ENCODE data around the gene ORC2. TPM values are rescaled to one million over a fixed set of nuclear protein-coding genes. Genes with fewer than 3 reads are reported as not detected.

Gene ORC2
- total RNA-seq, 1 donor from 2014 or later: 25.5 TPM

DNA sequence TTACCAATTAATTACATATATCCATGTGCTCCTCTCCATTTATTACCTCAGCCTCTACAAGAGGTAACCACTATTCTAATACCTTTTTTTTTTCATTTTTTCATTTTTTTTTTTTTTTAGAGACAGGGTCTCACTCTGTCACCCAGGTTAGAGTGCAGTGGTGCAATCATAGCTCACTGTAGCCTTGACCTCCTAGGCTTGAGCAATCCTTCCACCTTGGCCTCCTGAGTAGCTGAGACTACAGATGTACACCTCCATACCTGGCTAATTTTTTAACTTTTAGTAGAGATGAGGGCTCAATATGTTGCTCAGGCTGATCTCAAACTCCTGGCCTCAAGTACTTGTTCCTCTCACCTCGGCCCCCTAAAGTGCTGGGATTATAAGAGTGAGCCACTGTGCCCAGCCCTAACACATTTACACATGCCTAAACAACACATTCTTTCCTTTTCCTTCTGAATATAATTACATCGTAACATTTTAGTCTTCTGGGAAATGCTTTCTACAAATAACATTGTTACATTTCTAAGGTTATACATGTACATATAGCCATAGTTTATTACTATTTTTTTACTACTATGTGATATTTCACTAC lies 85.1 kb downstream of the ORC2 start:
- Histone ChIP-seq H3K4me1 (ENCODE audit: insufficient read depth, low read length) (no peaks in the 10 kb centered on the region), H3K4me3 (ENCODE audit: insufficient read depth, low read depth, low read length) (no peak overlapping the region), H3K9me3 (ENCODE audit: insufficient read depth, low read depth, low read length) (no peaks in the 10 kb centered on the region), H3K9ac (ENCODE audit: low read length) (no peak overlapping the region), H3K36me3 (ENCODE audit: insufficient read depth, low read length) (peaks cover 46% of the 10 kb centered on the region), H3K4me2 (ENCODE audit: low read length) (no peak overlapping the region), H4K20me1 (ENCODE audit: insufficient read depth, low read length) (no peaks in the 10 kb centered on the region), H2AFZ (ENCODE audit: low read depth, low read length) (no peak overlapping the region), H3K79me2 (ENCODE audit: insufficient read depth, low read length) (no peaks in the 10 kb centered on the region), H3K27me3 (ENCODE audit: insufficient read depth, low read length) (no peaks in the 10 kb centered on the region), H3K27ac (ENCODE audit: low read depth, low read length) (no peak overlapping the region)
- Mint-ChIP-seq H3K27me3 (ENCODE audit: low read depth, unreplicated experiment) (no peaks in the 10 kb centered on the region), H3K9me3 (ENCODE audit: unreplicated experiment) (no peaks in the 10 kb centered on the region), H3K4me1 (ENCODE audit: low read depth, unreplicated experiment) (no peaks in the 10 kb centered on the region), H3K4me3 (ENCODE audit: unreplicated experiment) (no peak overlapping the region), H3K27ac (ENCODE audit: unreplicated experiment) (no peak overlapping the region), H3K36me3 (ENCODE audit: low read depth, unreplicated experiment) (peaks cover 14% of the 10 kb centered on the region)
- no peak for DNase-seq (ENCODE audit: low read depth)
- TF ChIP-seq CTCF (IDR thresholded peaks at IDR 0.05; ENCODE audit: insufficient read depth, low read depth, low read length) (no peak), EZH2 (IDR thresholded peaks at IDR 0.05; ENCODE audit: insufficient read depth, low read length) (no peak)
- no peak for FAIRE-seq

DNA sequence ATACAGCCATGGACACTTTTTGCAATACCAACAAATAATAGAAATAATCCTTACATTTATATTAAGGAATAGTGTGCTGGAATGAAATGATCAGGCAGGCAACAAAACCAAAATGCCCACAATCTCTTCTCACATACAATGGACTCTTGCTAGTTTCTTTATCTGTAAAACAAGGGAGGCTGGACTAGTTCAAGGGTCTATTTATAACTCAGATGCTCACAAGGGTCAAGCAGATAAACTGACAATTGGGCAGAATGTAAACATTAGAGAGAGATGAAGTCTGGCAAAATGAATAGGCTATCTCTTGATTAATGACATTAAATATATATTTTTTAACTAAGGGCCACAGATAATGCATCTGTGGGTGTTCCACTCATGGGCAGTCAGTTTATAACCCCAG lies 86.0 kb downstream of the ORC2 start:
- Histone ChIP-seq H3K79me2 (ENCODE audit: insufficient read depth, low read length) (no peaks in the 10 kb centered on the region), H4K20me1 (ENCODE audit: insufficient read depth, low read length) (no peaks in the 10 kb centered on the region), H3K9me3 (ENCODE audit: insufficient read depth, low read depth, low read length) (no peaks in the 10 kb centered on the region), H3K4me1 (ENCODE audit: insufficient read depth, low read length) (no peaks in the 10 kb centered on the region), H3K4me2 (ENCODE audit: low read length) (no peak overlapping the region), H3K36me3 (ENCODE audit: insufficient read depth, low read length) (peaks cover 46% of the 10 kb centered on the region), H3K27ac (ENCODE audit: low read depth, low read length) (no peak overlapping the region), H3K9ac (ENCODE audit: low read length) (no peak overlapping the region), H3K27me3 (ENCODE audit: insufficient read depth, low read length) (no peaks in the 10 kb centered on the region), H2AFZ (ENCODE audit: low read depth, low read length) (no peak overlapping the region), H3K4me3 (ENCODE audit: insufficient read depth, low read depth, low read length) (no peak overlapping the region)
- FAIRE-seq: no peak
- H3K27me3 Mint-ChIP-seq (ENCODE audit: low read depth, unreplicated experiment): no peaks in the 10 kb centered on the region
- no peaks in the 10 kb centered on the region for H3K9me3 Mint-ChIP-seq (ENCODE audit: unreplicated experiment)
- no peak overlapping the region for H3K27ac Mint-ChIP-seq (ENCODE audit: unreplicated experiment)
- DNase-seq (ENCODE audit: low read depth): no peak
- peaks cover 15% of the 10 kb centered on the region for H3K36me3 Mint-ChIP-seq (ENCODE audit: low read depth, unreplicated experiment)
- TF ChIP-seq CTCF (IDR thresholded peaks at IDR 0.05; ENCODE audit: insufficient read depth, low read depth, low read length) (no peak), EZH2 (IDR thresholded peaks at IDR 0.05; ENCODE audit: insufficient read depth, low read length) (no peak)
- H3K4me3 Mint-ChIP-seq (ENCODE audit: unreplicated experiment): no peak overlapping the region
- no peaks in the 10 kb centered on the region for H3K4me1 Mint-ChIP-seq (ENCODE audit: low read depth, unreplicated experiment)

DNA sequence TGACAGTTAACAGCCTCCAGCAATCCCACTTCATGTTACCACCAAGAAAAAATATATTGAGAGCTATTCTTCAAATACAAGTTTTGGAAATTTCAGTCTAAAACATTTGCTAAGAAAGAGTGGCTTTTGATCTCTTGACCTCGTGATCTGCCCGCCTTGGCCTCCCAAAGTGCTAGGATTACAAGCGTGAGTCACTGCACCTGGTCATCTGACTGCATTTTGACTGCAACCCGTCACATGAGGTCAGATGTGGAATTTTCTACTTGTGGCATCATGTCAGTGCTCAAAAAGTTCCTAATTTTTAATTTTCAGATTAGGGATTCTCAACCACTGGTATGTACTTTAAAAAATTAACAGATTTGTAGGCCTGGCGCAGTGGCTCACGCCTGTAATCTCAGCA lies 89.9 kb downstream of the ORC2 start:
- Mint-ChIP-seq H3K4me3 (ENCODE audit: unreplicated experiment) (no peak overlapping the region), H3K27me3 (ENCODE audit: low read depth, unreplicated experiment) (no peaks in the 10 kb centered on the region), H3K9me3 (ENCODE audit: unreplicated experiment) (no peaks in the 10 kb centered on the region), H3K27ac (ENCODE audit: unreplicated experiment) (no peak overlapping the region), H3K4me1 (ENCODE audit: low read depth, unreplicated experiment) (no peaks in the 10 kb centered on the region), H3K36me3 (ENCODE audit: low read depth, unreplicated experiment) (peaks cover 18% of the 10 kb centered on the region)
- H3K4me1 ChIP-seq (ENCODE audit: insufficient read depth, low read length): no peaks in the 10 kb centered on the region
- H3K27ac ChIP-seq (ENCODE audit: low read depth, low read length): no peak overlapping the region
- H3K36me3 ChIP-seq (ENCODE audit: insufficient read depth, low read length): peaks cover 29% of the 10 kb centered on the region
- DNase-seq (ENCODE audit: low read depth) (no peak), FAIRE-seq (no peak)
- no peak overlapping the region for H2AFZ ChIP-seq (ENCODE audit: low read depth, low read length)
- no peaks in the 10 kb centered on the region for H3K79me2 ChIP-seq (ENCODE audit: insufficient read depth, low read length)
- H3K9ac ChIP-seq (ENCODE audit: low read length): no peak overlapping the region
- H3K4me2 ChIP-seq (ENCODE audit: low read length): no peak overlapping the region
- no peaks in the 10 kb centered on the region for H4K20me1 ChIP-seq (ENCODE audit: insufficient read depth, low read length)
- no peaks in the 10 kb centered on the region for H3K27me3 ChIP-seq (ENCODE audit: insufficient read depth, low read length)
- no peaks in the 10 kb centered on the region for H3K9me3 ChIP-seq (ENCODE audit: insufficient read depth, low read depth, low read length)
- no peak overlapping the region for H3K4me3 ChIP-seq (ENCODE audit: insufficient read depth, low read depth, low read length)
- TF ChIP-seq EZH2 (IDR thresholded peaks at IDR 0.05; ENCODE audit: insufficient read depth, low read length) (no peak), CTCF (IDR thresholded peaks at IDR 0.05; ENCODE audit: insufficient read depth, low read depth, low read length) (no peak)

All from astrocyte (in vitro differentiated cells and primary cell).